Central memory CD8-positive, alpha-beta T cell (primary cell): Measurements from ENCODE around the gene SLC2A3.
"Not testable (repeated sequence)": the region's sequence is repeated elsewhere in the genome, so short reads cannot be mapped to it uniquely, and the experiment has no call there.

ENCODE experiments used
- ATAC-seq: fragments of 150-1000 bp; cut with Tn5 transposase; replicated peaks from 2 replicates; pipeline ENCODE4 v1.10.0; 2022; ENCODE audit warnings: mild to moderate bottlenecking, moderate FRiP score, moderate number of reproducible peaks; ENCODE audit not compliant: poor library complexity, severe bottlenecking; ENCODE audit errors: extremely low read depth
- DNase-seq, 2 donors: peaks; one replicate each; pipeline ENCODE4 v3.0.0; 2021; ENCODE audit warnings: low spot score in 2 of 2
- H3K27ac Mint-ChIP-seq: one replicate; pipeline ENCODE4 v1.8.0; 2022; ENCODE audit warnings: low read depth, mild to moderate bottlenecking, moderate library complexity, mixed read lengths
- H3K27me3 Mint-ChIP-seq: one replicate; pipeline ENCODE4 v1.8.0; 2022; ENCODE audit warnings: mixed read lengths
- H3K36me3 Mint-ChIP-seq: one replicate; pipeline ENCODE4 v1.8.0; 2022; ENCODE audit warnings: mild to moderate bottlenecking, moderate library complexity, mixed read lengths; ENCODE audit not compliant: insufficient read depth
- H3K4me1 Mint-ChIP-seq: one replicate; pipeline ENCODE4 v1.8.0; 2022; ENCODE audit warnings: mixed read lengths
- H3K4me3 Mint-ChIP-seq: one replicate; pipeline ENCODE4 v1.8.0; 2022; ENCODE audit warnings: mild to moderate bottlenecking, moderate library complexity, mixed read lengths
- H3K9me3 Mint-ChIP-seq: one replicate; pipeline ENCODE4 v1.8.0; 2022; ENCODE audit warnings: mixed read lengths

Gene SLC2A3

GRCh38 chr12:7935590-7936581 lies at the start of gene SLC2A3:
TSS of gene SLC2A3 (minus strand) at chr12:7936187. CDS start at chr12:7936034, 153 bp downstream.
- no peaks in the 10 kb centered on the region for H3K9me3 Mint-ChIP-seq
- ATAC-seq = peak; percentile 70
- peaks cover 17% of the 10 kb centered on the region for H3K4me1 Mint-ChIP-seq
- no peak within 1 kb of the TSS for H3K27ac Mint-ChIP-seq
- DNase-seq = peak; percentile 65 to 78
- no peaks in the 10 kb centered on the region for H3K27me3 Mint-ChIP-seq
- H3K4me3 Mint-ChIP-seq = no peak within 1 kb of the TSS
- H3K36me3 Mint-ChIP-seq = peaks cover 15% of the 10 kb centered on the region

GRCh38 chr12:7984900-7985299 lies 48.9 kb upstream of the SLC2A3 start:
- Mint-ChIP-seq H3K27ac (no peak overlapping the region), H3K4me1 (peaks cover 4% of the 10 kb centered on the region), H3K4me3 (no peak overlapping the region), H3K9me3 (no peaks in the 10 kb centered on the region), H3K36me3 (peaks cover 2% of the 10 kb centered on the region), H3K27me3 (no peaks in the 10 kb centered on the region)
- no peak for DNase-seq
- no peak for ATAC-seq

GRCh38 chr12:7983460-7983859 lies 47.5 kb upstream of the SLC2A3 start:
- DNase-seq, H3K4me1 Mint-ChIP-seq, H3K27ac Mint-ChIP-seq, ATAC-seq, H3K9me3 Mint-ChIP-seq, H3K36me3 Mint-ChIP-seq, H3K4me3 Mint-ChIP-seq, H3K27me3 Mint-ChIP-seq: not testable (repeated sequence)

GRCh38 chr12:7983019-7983418 lies 47.0 kb upstream of the SLC2A3 start:
- DNase-seq, H3K27ac Mint-ChIP-seq, ATAC-seq, H3K4me1 Mint-ChIP-seq, H3K4me3 Mint-ChIP-seq, H3K36me3 Mint-ChIP-seq, H3K27me3 Mint-ChIP-seq, H3K9me3 Mint-ChIP-seq: not testable (repeated sequence)

- not testable (repeated sequence) for H3K36me3 Mint-ChIP-seq, DNase-seq, H3K4me3 Mint-ChIP-seq, ATAC-seq, H3K27me3 Mint-ChIP-seq, H3K27ac Mint-ChIP-seq, H3K4me1 Mint-ChIP-seq, H3K9me3 Mint-ChIP-seq
Observed at GRCh38 chr12:7982332-7982735, 46.3 kb upstream of the SLC2A3 start.

- Mint-ChIP-seq H3K4me3 (no peak overlapping the region), H3K27ac (no peak overlapping the region), H3K9me3 (no peaks in the 10 kb centered on the region), H3K4me1 (no peaks in the 10 kb centered on the region), H3K36me3 (no peaks in the 10 kb centered on the region), H3K27me3 (no peaks in the 10 kb centered on the region)
- ATAC-seq = no peak
- DNase-seq = no peak
Observed at GRCh38 chr12:7981446-7981845, 45.5 kb upstream of the SLC2A3 start.

- peak; percentile 56 for ATAC-seq
- H3K27me3 Mint-ChIP-seq, H3K4me1 Mint-ChIP-seq, DNase-seq, H3K9me3 Mint-ChIP-seq, H3K4me3 Mint-ChIP-seq, H3K36me3 Mint-ChIP-seq: not testable (repeated sequence)
- H3K27ac Mint-ChIP-seq = peak overlapping the region; percentile 30
Observed at GRCh38 chr12:7977351-7978124, 41.6 kb upstream of the SLC2A3 start.

GRCh38 chr12:7973457-7973825 lies 37.5 kb upstream of the SLC2A3 start:
- Mint-ChIP-seq H3K4me1 (peaks cover 22% of the 10 kb centered on the region), H3K36me3 (peaks cover 8% of the 10 kb centered on the region), H3K9me3 (no peaks in the 10 kb centered on the region), H3K27ac (peak overlapping the region; percentile 29), H3K27me3 (no peaks in the 10 kb centered on the region), H3K4me3 (no peak overlapping the region)
- ATAC-seq (no peak), DNase-seq (no peak)

GRCh38 chr12:7972734-7973456 lies 36.9 kb upstream of the SLC2A3 start:
- Mint-ChIP-seq H3K4me3 (no peak overlapping the region), H3K27ac (peak overlapping the region; percentile 29), H3K9me3 (no peaks in the 10 kb centered on the region), H3K27me3 (no peaks in the 10 kb centered on the region), H3K36me3 (peaks cover 8% of the 10 kb centered on the region), H3K4me1 (peaks cover 22% of the 10 kb centered on the region)
- ATAC-seq = no peak
- DNase-seq = no peak

- H3K36me3 Mint-ChIP-seq, DNase-seq, H3K9me3 Mint-ChIP-seq, H3K4me3 Mint-ChIP-seq, H3K27me3 Mint-ChIP-seq, H3K27ac Mint-ChIP-seq: not testable (repeated sequence)
- ATAC-seq = peak; percentile 16
- H3K4me1 Mint-ChIP-seq = peaks cover 22% of the 10 kb centered on the region
Observed at GRCh38 chr12:7972269-7972668, 36.3 kb upstream of the SLC2A3 start.

GRCh38 chr12:7971765-7972164 lies 35.8 kb upstream of the SLC2A3 start:
- DNase-seq, ATAC-seq: not testable (repeated sequence)

GRCh38 chr12:7970475-7971252 lies 34.7 kb upstream of the SLC2A3 start:
- H3K4me3 Mint-ChIP-seq = peak overlapping the region; percentile 83
- ATAC-seq (peak; percentile 86), DNase-seq (peak; percentile 63 to 71)
- H3K27ac Mint-ChIP-seq = peak overlapping the region; percentile 94
- H3K4me1 Mint-ChIP-seq = peaks cover 22% of the 10 kb centered on the region
- H3K36me3 Mint-ChIP-seq = peaks cover 8% of the 10 kb centered on the region
- no peaks in the 10 kb centered on the region for H3K27me3 Mint-ChIP-seq
- H3K9me3 Mint-ChIP-seq = no peaks in the 10 kb centered on the region

More at GRCh38 chr12:7971765-7972164, 35.8 kb upstream of the SLC2A3 start:
- Mint-ChIP-seq H3K27ac (peak overlapping the region; percentile 94), H3K4me1 (peaks cover 22% of the 10 kb centered on the region), H3K4me3 (peak overlapping the region; percentile 83)
- not testable (repeated sequence) for H3K36me3 Mint-ChIP-seq, H3K9me3 Mint-ChIP-seq, H3K27me3 Mint-ChIP-seq
